Spleen (tissue), 7 donors: ENCODE measurements around the gene KCNAB1.

Source experiments
- POLR2A ChIP-seq, 3 donors: fragments of 450-650 bp; IDR thresholded peaks; one replicate each; pipeline ENCODE4 v1.5.1; 2017; ENCODE audit warnings: antibody characterized with exemption in 3 of 3, mild to moderate bottlenecking in 1 of 3
- POLR2AphosphoS5 ChIP-seq, 3 donors: sonication (generic); formaldehyde crosslinking; IDR thresholded peaks; one replicate each; pipeline ENCODE4 v1.5.1; 2017; ENCODE audit warnings: antibody characterized with exemption in 3 of 3
- TF ChIP-seq, protein P1 (sequence below), 11 experiments: fragments of 200-600 bp in 7 of 11; fragments of 450-650 bp in 4 of 11; sonication (generic) in 4 of 11; IDR thresholded peaks in 8 of 11; conservative IDR thresholded peaks in 3 of 11; 1 replicate in 7 of 11; 2 replicates in 4 of 11; pipeline versions ENCODE4 v1.4.0 to v1.8.0; 2016 to 2021; ENCODE audit warnings: antibody characterized with exemption in 11 of 11, inconsistent platforms in 4 of 11, mild to moderate bottlenecking in 1 of 11
- donor health status: DM: no; HTN: no; CAD: no; lungs with moderate emphysema.
- donor health status: DM: no; HTN: no; CAD: no.
- donor health status: DM: no; HTN: no; CAD: no.

DNA sequence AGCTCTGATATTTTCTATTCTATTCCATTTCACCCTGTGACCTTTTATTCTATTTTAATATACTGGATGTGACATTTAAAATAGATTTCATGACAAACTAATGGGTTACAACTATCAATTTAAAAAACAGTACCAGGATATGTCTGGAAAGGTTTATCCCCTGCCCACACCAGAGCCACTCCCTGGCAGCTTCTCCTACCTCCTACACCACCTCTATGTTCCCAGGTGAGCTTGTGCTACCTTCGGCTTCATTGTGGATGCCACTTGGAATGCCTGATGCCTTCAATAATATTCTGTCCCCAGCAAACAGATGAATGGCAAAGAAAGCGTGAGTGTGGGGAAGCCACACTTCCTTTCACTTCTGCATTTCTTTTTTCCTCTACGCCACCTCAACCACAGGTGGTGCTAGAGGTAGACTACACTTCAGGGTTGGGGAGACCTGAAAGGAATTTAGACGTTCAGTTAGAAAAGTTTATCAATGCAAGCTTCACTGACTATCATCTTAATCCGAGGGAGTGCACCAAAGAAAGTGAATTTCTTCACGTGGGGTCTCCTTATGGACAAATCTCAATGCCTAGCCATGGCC, 221.5 kb downstream of the KCNAB1 start:
- TF ChIP-seq, protein P1, sequence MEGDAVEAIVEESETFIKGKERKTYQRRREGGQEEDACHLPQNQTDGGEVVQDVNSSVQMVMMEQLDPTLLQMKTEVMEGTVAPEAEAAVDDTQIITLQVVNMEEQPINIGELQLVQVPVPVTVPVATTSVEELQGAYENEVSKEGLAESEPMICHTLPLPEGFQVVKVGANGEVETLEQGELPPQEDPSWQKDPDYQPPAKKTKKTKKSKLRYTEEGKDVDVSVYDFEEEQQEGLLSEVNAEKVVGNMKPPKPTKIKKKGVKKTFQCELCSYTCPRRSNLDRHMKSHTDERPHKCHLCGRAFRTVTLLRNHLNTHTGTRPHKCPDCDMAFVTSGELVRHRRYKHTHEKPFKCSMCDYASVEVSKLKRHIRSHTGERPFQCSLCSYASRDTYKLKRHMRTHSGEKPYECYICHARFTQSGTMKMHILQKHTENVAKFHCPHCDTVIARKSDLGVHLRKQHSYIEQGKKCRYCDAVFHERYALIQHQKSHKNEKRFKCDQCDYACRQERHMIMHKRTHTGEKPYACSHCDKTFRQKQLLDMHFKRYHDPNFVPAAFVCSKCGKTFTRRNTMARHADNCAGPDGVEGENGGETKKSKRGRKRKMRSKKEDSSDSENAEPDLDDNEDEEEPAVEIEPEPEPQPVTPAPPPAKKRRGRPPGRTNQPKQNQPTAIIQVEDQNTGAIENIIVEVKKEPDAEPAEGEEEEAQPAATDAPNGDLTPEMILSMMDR (IDR thresholded peaks at IDR 0.05 in 8 of 11, conservative IDR thresholded peaks at IDR 0.05 in 3 of 11), result peak in 2 of 11 experiments; percentile 10 to 22
- no peak for TF ChIP-seq POLR2A (IDR thresholded peaks at IDR 0.05)
- TF ChIP-seq POLR2AphosphoS5 (IDR thresholded peaks at IDR 0.05), result no peak
